Psoas muscle (tissue), 8 donors: Measurements from ENCODE around the gene AKTIP. TPM values are rescaled to one million over a fixed set of nuclear protein-coding genes. Genes with fewer than 3 reads are reported as not detected.

Experiments
- ATAC-seq, 4 donors: fragments of 200-7000 bp; cut with Tn5 transposase; one replicate each; pipeline ENCODE4 v1.9.1; 2020; ENCODE audit warnings: moderate library complexity in 3 of 4, mild to moderate bottlenecking in 2 of 4
- DNase-seq, 2 donors: peaks; one replicate each; pipeline ENCODE4 v3.0.0-alpha.2; 2020
- H3K27ac ChIP-seq: fragments of 200-600 bp; one replicate; pipeline ENCODE4 v1.8.0; 2022
- H3K27me3 ChIP-seq, 3 donors: fragments of 200-600 bp in 1 of 3; one replicate each; pipeline versions ENCODE4 v1.6.1 to v1.8.0; 2013 to 2022; ENCODE audit warnings: low read length in 2 of 3, mild to moderate bottlenecking in 2 of 3, moderate library complexity in 1 of 3; ENCODE audit not compliant: insufficient read depth in 3 of 3
- H3K36me3 ChIP-seq, 2 donors: fragments of 200-600 bp in 1 of 2; one replicate each; pipeline versions ENCODE4 v1.6.1 to v1.8.0; 2013 to 2022; ENCODE audit warnings: low read depth in 1 of 2, mild to moderate bottlenecking in 1 of 2, moderate library complexity in 1 of 2; ENCODE audit not compliant: insufficient read depth in 1 of 2
- H3K4me1 ChIP-seq: fragments of 200-600 bp; one replicate; pipeline ENCODE4 v1.8.0; 2022
- H3K4me3 ChIP-seq: fragments of 200-600 bp; one replicate; pipeline ENCODE4 v1.8.0; 2022; ENCODE audit warnings: mild to moderate bottlenecking
- H3K9me3 ChIP-seq: fragments of 200-600 bp; one replicate; pipeline ENCODE4 v1.8.0; 2022
- WGBS, 3 donors: extraction: QIAGEN DNeasy Blood & Tissue Kit; methylation state at CpG; one replicate each; pipeline versions ENCODE4 v1.1.6 to v1.1.7; 2013; 5-methylcytosine and 5-hydroxymethylcytosine counted together
- intact Hi-C, 2 donors: fragments of 100-400 bp; cut with DNase I; formaldehyde crosslinking; loops; one replicate each; pipeline versions ENCODE4 v1.11.0 to v1.14.2; 2022
- polyA plus RNA-seq, 3 donors: library from polyadenylated mRNA; stranded (reverse); fragments of 200-250 nt; gene quantifications; one replicate each; pipeline ENCODE4 v1.2.3, GENCODE V29; 2013
- total RNA-seq, 4 donors: library from RNA; stranded (reverse); fragmentation: NEBNext Ultra II Directional in 2 of 4; extraction: Animal tissue kit (Norgen Biotek cat#: 25700) in 2 of 4; gene quantifications; one replicate each; pipeline versions ENCODE4 v1.2.1 to v1.2.4, GENCODE V29; 2021 to 2023
- TF ChIP-seq, protein P1 (sequence below): fragments of 200-600 bp; IDR thresholded peaks from one replicate; pipeline ENCODE4 v1.8.0; 2022; ENCODE audit warnings: antibody characterized with exemption
- donor health status: healthy with polysubstance abuse.
- donor health status: DM: no; HTN: no; CAD: no; lungs with moderate emphysema.
- donor health status: Bipolar disorder and iron deficiency.
- donor health status: healthy.
- donor health status: DM: yes; HTN: yes; CAD: no.
- donor health status: DM: no; HTN: no; CAD: no.
- donor health status: DM: no; HTN: no; CAD: no.
- donor health status: DM: yes; HTN: yes; CAD: no.

The AKTIP gene
- total and polyA plus RNA-seq, 7 donors = 27.6 to 88.1 (median 65.2) TPM

DNA sequence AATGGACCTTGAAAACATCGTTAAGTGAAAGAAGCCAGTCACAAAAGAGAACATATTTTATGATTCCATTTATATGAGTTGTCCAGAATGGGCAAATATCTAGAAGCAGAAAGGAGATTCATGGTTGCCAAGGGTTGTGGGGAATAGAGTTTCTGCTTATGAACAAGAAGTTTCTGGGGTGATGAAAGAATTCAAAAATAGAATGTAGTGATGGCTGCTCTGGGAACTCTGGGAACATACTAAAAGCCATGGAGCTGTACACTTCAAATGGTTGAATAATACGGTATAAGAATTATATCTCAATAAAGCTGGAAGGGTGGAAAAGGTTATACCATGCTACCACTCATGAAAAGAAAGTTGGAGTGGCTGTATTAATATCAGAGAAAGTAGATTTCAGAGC, 18.5 kb downstream of the AKTIP start:
- Histone ChIP-seq H3K36me3 (peaks cover 8 to 88% of the 10 kb centered on the region in 2 donors), H3K9me3 (no peaks in the 10 kb centered on the region), H3K27me3 (no peaks in the 10 kb centered on the region), H3K27ac (no peak overlapping the region), H3K4me1 (peaks cover 12% of the 10 kb centered on the region), H3K4me3 (no peak overlapping the region)
- WGBS, 3 donors = 89 to 97% (median 95%) methylated on average over 2 of the region's 2 CpGs
- TF ChIP-seq, protein P1, sequence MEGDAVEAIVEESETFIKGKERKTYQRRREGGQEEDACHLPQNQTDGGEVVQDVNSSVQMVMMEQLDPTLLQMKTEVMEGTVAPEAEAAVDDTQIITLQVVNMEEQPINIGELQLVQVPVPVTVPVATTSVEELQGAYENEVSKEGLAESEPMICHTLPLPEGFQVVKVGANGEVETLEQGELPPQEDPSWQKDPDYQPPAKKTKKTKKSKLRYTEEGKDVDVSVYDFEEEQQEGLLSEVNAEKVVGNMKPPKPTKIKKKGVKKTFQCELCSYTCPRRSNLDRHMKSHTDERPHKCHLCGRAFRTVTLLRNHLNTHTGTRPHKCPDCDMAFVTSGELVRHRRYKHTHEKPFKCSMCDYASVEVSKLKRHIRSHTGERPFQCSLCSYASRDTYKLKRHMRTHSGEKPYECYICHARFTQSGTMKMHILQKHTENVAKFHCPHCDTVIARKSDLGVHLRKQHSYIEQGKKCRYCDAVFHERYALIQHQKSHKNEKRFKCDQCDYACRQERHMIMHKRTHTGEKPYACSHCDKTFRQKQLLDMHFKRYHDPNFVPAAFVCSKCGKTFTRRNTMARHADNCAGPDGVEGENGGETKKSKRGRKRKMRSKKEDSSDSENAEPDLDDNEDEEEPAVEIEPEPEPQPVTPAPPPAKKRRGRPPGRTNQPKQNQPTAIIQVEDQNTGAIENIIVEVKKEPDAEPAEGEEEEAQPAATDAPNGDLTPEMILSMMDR = no peak
- no peak for DNase-seq
- ATAC-seq = peak in 1 of 4 donors; percentile 62
- intact Hi-C loops = no loop called here

- H3K27ac ChIP-seq = no peak overlapping the region
- no peaks in the 10 kb centered on the region for H3K9me3 ChIP-seq
- TF ChIP-seq, protein P1 = no peak
- no peak overlapping the region for H3K4me3 ChIP-seq
- peaks cover 7 to 98% of the 10 kb centered on the region in 2 donors for H3K36me3 ChIP-seq
- intact Hi-C loops = no loop called here
- H3K4me1 ChIP-seq = no peaks in the 10 kb centered on the region
- 94 to 97% (median 97%) methylated on average over 2 of the region's 2 CpGs for WGBS, 3 donors
- ATAC-seq = no peak
- no peak for DNase-seq
- no peaks in the 10 kb centered on the region for H3K27me3 ChIP-seq
Measured at GRCh38 chr16:53482123-53482522, 20.9 kb downstream of the AKTIP start.

GRCh38 chr16:53480394-53480793, 22.6 kb downstream of the AKTIP start:
- ATAC-seq (no peak), DNase-seq (no peak)
- Histone ChIP-seq H3K27ac (no peak overlapping the region), H3K9me3 (no peaks in the 10 kb centered on the region), H3K4me1 (no peaks in the 10 kb centered on the region), H3K27me3 (no peaks in the 10 kb centered on the region), H3K36me3 (peaks cover 7 to 92% of the 10 kb centered on the region in 2 donors), H3K4me3 (no peak overlapping the region)
- WGBS, 3 donors = 84 to 89% (median 88%) methylated on average over 1 of the region's 1 CpG
- intact Hi-C loops = no loop called here
- TF ChIP-seq, protein P1 = no peak

GRCh38 chr16:53478965-53479364, 24.0 kb downstream of the AKTIP start:
- ATAC-seq (no peak), DNase-seq (no peak)
- no peaks in the 10 kb centered on the region for H3K4me1 ChIP-seq
- H3K4me3 ChIP-seq = no peak overlapping the region
- no peaks in the 10 kb centered on the region for H3K27me3 ChIP-seq
- H3K36me3 ChIP-seq = peaks cover 7 to 83% of the 10 kb centered on the region in 2 donors
- WGBS, 3 donors = 97 to 99% (median 98%) methylated on average over 5 of the region's 5 CpGs
- TF ChIP-seq, protein P1 = no peak
- no peaks in the 10 kb centered on the region for H3K9me3 ChIP-seq
- H3K27ac ChIP-seq = no peak overlapping the region
- intact Hi-C loops = loop anchor here in 1 of 2 donors (10.0 kb wide), 1 partner anchor 154 kb away; no protein-coding TSS in a partner anchor

DNA sequence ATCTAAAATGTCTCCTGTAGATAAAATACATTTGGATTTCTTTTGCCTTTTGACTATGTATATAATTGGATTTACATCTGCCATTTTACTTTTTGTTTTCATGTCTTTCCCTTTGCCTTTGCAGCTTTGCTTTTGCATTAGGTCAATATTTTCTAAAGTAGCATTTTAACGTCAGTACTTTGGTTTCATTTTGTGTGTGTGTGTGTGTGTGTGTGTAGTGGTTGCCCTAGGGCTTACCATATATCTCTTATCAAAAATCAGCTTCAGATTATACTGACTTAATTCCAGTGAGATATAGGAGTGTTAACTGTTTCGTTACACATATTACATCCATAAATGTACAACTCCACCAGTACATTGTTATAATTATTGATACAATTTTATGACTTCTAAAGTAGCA, 26.1 kb downstream of the AKTIP start:
- intact Hi-C loops = loop anchor here in 1 of 2 donors (10.0 kb wide), 1 partner anchor 152 kb away; no protein-coding TSS in a partner anchor
- TF ChIP-seq, protein P1 = no peak
- H3K4me1 ChIP-seq = no peaks in the 10 kb centered on the region
- WGBS, 3 donors = 83 to 96% (median 96%) methylated on average over 2 of the region's 2 CpGs
- no peaks in the 10 kb centered on the region for H3K27me3 ChIP-seq
- H3K36me3 ChIP-seq = peaks cover 10 to 82% of the 10 kb centered on the region in 2 donors
- no peak overlapping the region for H3K27ac ChIP-seq
- H3K9me3 ChIP-seq = no peaks in the 10 kb centered on the region
- no peak for DNase-seq
- no peak for ATAC-seq
- H3K4me3 ChIP-seq = no peak overlapping the region
